ENCODE data around the gene VAV3.

- no peak for TF ChIP-seq POLR2A (IDR thresholded peaks at IDR 0.05)
- no peak for TF ChIP-seq CTCF (IDR thresholded peaks at IDR 0.05)
Observed at GRCh38 chr1:107653005-107653404, 312.0 kb downstream of the VAV3 start.

Measured in heart left ventricle (tissue), 13 donors.